ENCODE data around the gene ELK3.

GRCh38 chr12:96265836-96266235 is 71.7 kb downstream of the ELK3 start:
- TF ChIP-seq CTCF (IDR thresholded peaks at IDR 0.05; ENCODE audit: insufficient read depth, low read length, poor library complexity, severe bottlenecking) (no peak), EZH2phosphoT487 (conservative IDR thresholded peaks at IDR 0.05; ENCODE audit: low read length) (no peak)
